HepG2 (cell line): ENCODE data around the gene SERPINF2. TPM values are rescaled to one million over a fixed set of nuclear protein-coding genes. Genes with fewer than 3 reads are reported as not detected.

Experiments used
- ATAC-seq: fragments of 200-7000 bp; cut with Tn5 transposase; 3 replicates; pipeline ENCODE4 v1.9.1; 2020; ENCODE audit warnings: mild to moderate bottlenecking, moderate library complexity
- BruUV-seq: library from RNA; stranded (reverse); fragments of 400-500 nt; replicated peaks from 2 replicates; lab custom pipeline; 2021; lab: Mats Ljungman, UMichigan
- CTCF ChIA-PET: fragments of 300-600 bp; formaldehyde crosslinking; extraction: SDS; loops from one replicate; lab custom pipeline; 2021; ENCODE audit warnings: low total read pairs, inconsistent platforms, low intra/inter-chr PET ratio; lab: Yijun Ruan, JAX
- POLR2A ChIA-PET: fragments of 350-600 bp; sonication (Branson Sonifier 250); formaldehyde crosslinking; loops from one replicate; lab custom pipeline; 2020; ENCODE audit warnings: antibody characterized with exemption, inconsistent platforms; lab: Yijun Ruan, JAX
- DNase-seq: peaks from one replicate; pipeline ENCODE4 v3.0.0-alpha.2; 2015; ENCODE audit warnings: low spot score
- FAIRE-seq: peaks from 3 replicates; lab custom pipeline; 2011; peaks lifted over from hg19 to GRCh38; lab: Jason Lieb, UNC
- H2AFZ ChIP-seq: one replicate; pipeline ENCODE4 v1.6.1; 2011; ENCODE audit warnings: low read length, inconsistent platforms
- H3K27ac ChIP-seq: fragments of 300-600 bp; 3 replicates; pipeline ENCODE4 v1.8.0; 2011; ENCODE audit warnings: mixed run types, mild to moderate bottlenecking, mixed read lengths, low read length, inconsistent platforms; ENCODE audit not compliant: insufficient read depth; ENCODE audit errors: extremely low read length
- H3K27me3 ChIP-seq, 2 experiments: fragments of 200-600 bp in 1 of 2; 2 replicates in 1 of 2; 3 replicates in 1 of 2; pipeline versions ENCODE4 v1.6.0 to v1.8.0; 2011; ENCODE audit warnings: low read length in 2 of 2, mild to moderate bottlenecking in 2 of 2, moderate library complexity in 2 of 2, inconsistent platforms in 1 of 2; ENCODE audit not compliant: insufficient read depth in 2 of 2, control insufficient read depth in 1 of 2
- H3K36me3 ChIP-seq, 2 experiments: fragments of 200-600 bp in 1 of 2; replicated peaks in 1 of 2; 2 replicates in 1 of 2; 3 replicates in 1 of 2; pipeline versions ENCODE4 v1.5.1 to v1.8.0; 2011; ENCODE audit warnings: low read length in 2 of 2, inconsistent platforms in 1 of 2; ENCODE audit not compliant: insufficient read depth in 2 of 2, control insufficient read depth in 1 of 2
- H3K4me1 ChIP-seq: 2 replicates; pipeline ENCODE4 v1.5.1; 2012; ENCODE audit warnings: low read length, inconsistent platforms; ENCODE audit not compliant: insufficient read depth
- H3K4me2 ChIP-seq: 2 replicates; pipeline ENCODE4 v1.6.0; 2011; ENCODE audit warnings: low read depth, low read length, inconsistent platforms
- H3K4me3 ChIP-seq, 3 experiments: fragments of 200-600 bp in 1 of 3; sonication (generic), shearing (Covaris generic) in 1 of 3; replicated peaks in 1 of 3; 2 replicates each; pipeline ENCODE4 v1.5.1; 2011 to 2016; ENCODE audit warnings: low read length in 3 of 3, inconsistent platforms in 2 of 3, low read depth in 2 of 3, mild to moderate bottlenecking in 2 of 3, control low read depth in 1 of 3, mixed read lengths in 1 of 3; ENCODE audit not compliant: insufficient read depth in 1 of 3
- H3K79me2 ChIP-seq: one replicate; pipeline ENCODE4 v1.6.1; 2011; ENCODE audit warnings: low read length, inconsistent platforms; ENCODE audit not compliant: insufficient read depth
- H3K9ac ChIP-seq: 2 replicates; pipeline ENCODE4 v1.6.0; 2011; ENCODE audit warnings: mild to moderate bottlenecking, low read depth, low read length, inconsistent platforms; ENCODE audit not compliant: insufficient read depth
- H3K9me3 ChIP-seq: 2 replicates; pipeline ENCODE4 v1.5.1; 2012; ENCODE audit warnings: mild to moderate bottlenecking, low read length
- H4K20me1 ChIP-seq: 2 replicates; pipeline ENCODE4 v1.6.0; 2011; ENCODE audit warnings: inconsistent platforms, mild to moderate bottlenecking, low read length, moderate library complexity; ENCODE audit not compliant: insufficient read depth
- ELF3 ChIP-seq: IDR thresholded peaks from 2 replicates; pipeline ENCODE4 v1.6.1; 2016; ENCODE audit warnings: missing genetic modification reagents, missing compliant biosample characterization
- POLR2A ChIP-seq, 2 experiments: IDR thresholded peaks; 2 replicates each; pipeline ENCODE4 v1.6.1; 2011; ENCODE audit warnings: low read depth in 2 of 2, low read length in 2 of 2, mild to moderate bottlenecking in 1 of 2, moderate library complexity in 1 of 2; ENCODE audit not compliant: insufficient read depth in 1 of 2
- RBM22 ChIP-seq: fragments of 200-400 bp; formaldehyde crosslinking; optimal IDR thresholded peaks from 2 replicates; pipeline ENCODE3; 2017; ENCODE audit warnings: mild to moderate bottlenecking, low read length, moderate library complexity
- ZBTB20 ChIP-seq: sonication (generic); formaldehyde crosslinking; IDR thresholded peaks from 2 replicates; pipeline ENCODE4 v1.8.1; 2023; ENCODE audit warnings: missing genetic modification reagents, low read depth, mild to moderate bottlenecking, borderline replicate concordance
- WGBS: methylation state at CpG from one replicate; pipeline ENCODE4 v1.1.6; 2017; ENCODE audit warnings: low lambda C conversion rate; 5-methylcytosine and 5-hydroxymethylcytosine counted together
- in situ Hi-C: cut with HindIII; loops from 2 replicates; pipeline ENCODE4 v1.10.0; 2017; ENCODE audit warnings: low pct_unique_long_range_greater_than_20kb; ENCODE audit not compliant: extremely low pct_ligation_motif_present
- intact Hi-C: fragments of 100-400 bp; cut with micrococcal nuclease; formaldehyde crosslinking; loops from one replicate; pipeline ENCODE4 v1.10.0; 2022; ENCODE audit not compliant: unreplicated experiment
- polyA plus RNA-seq, 8 experiments: library from polyadenylated mRNA; depleted of rRNA in 3 of 8; stranded (reverse) in 7 of 8; unstranded in 1 of 8; fragments of >200 nt; fragmentation: Illumina TruSeq in 4 of 8; extraction: Trizol in 4 of 8; gene quantifications; 2 replicates each; pipeline versions ENCODE4 v1.2.1 to v1.2.3, GENCODE V29; 2011 to 2016; ENCODE audit warnings: low read depth in 4 of 8, missing spikeins in 1 of 8, mixed read lengths in 1 of 8; ENCODE audit not compliant: insufficient read depth in 1 of 8
- total RNA-seq, 5 experiments: library from RNA; depleted of rRNA; stranded (reverse); fragments of >200 nt; fragmentation: Illumina TruSeq; extraction: Trizol; gene quantifications; 2 replicates each; pipeline ENCODE4 v1.2.3, GENCODE V29; 2016; ENCODE audit warnings: low read depth in 1 of 5
- TF ChIP-seq, protein P1 (sequence below): sonication (generic); formaldehyde crosslinking; IDR thresholded peaks from 2 replicates; pipeline ENCODE4 v1.5.0; 2020; ENCODE audit warnings: mild to moderate bottlenecking, missing genetic modification reagents, borderline replicate concordance

The SERPINF2 gene
- total and polyA plus RNA-seq, 2 of the 13 experiments (the other 11 are each of a cell fraction or from before 2014, with no cell fraction given) = 309 to 548 TPM

DNA sequence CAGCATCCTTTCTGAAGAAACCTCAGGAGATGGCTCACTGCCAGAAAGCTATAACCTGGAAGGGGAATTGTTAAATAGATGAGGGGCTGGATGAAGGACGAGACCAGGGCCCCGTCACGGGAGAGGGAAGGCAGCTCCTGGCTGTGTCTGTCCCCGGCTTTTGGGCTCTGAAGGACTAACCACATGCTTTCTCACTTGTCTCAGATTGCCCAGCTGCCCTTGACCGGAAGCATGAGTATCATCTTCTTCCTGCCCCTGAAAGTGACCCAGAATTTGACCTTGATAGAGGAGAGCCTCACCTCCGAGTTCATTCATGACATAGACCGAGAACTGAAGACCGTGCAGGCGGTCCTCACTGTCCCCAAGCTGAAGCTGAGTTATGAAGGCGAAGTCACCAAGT, 33.7 kb downstream of the SERPINF2 start:
- H3K4me3 ChIP-seq = no peak overlapping the region
- no peak overlapping the region for H3K4me2 ChIP-seq
- 0 out of 2 replicates have a peak, but pooled peaks cover 2% of the 10 kb centered on the region for H4K20me1 ChIP-seq
- no peaks in the 10 kb centered on the region for H3K9me3 ChIP-seq
- H3K27me3 ChIP-seq = no peaks in the 10 kb centered on the region
- no TSS peak for BruUV-seq
- intact Hi-C loops = no loop called here
- in situ Hi-C loops = no loop called here
- ATAC-seq = no peak
- H3K79me2 ChIP-seq = no peaks in the 10 kb centered on the region
- 95% methylated on average over 9 of the region's 10 CpGs for WGBS
- H2AFZ ChIP-seq = no peak overlapping the region
- ChIA-PET CTCF (no interaction called here), POLR2A (interaction anchor here (1.5 to 4.2 kb wide), 5 partner anchors 13 to 63 kb away, joined by 3 to 42 read pairs (median 7); partner anchors contain the start of gene SERPINF1)
- H3K27ac ChIP-seq = no peak overlapping the region
- no peak for DNase-seq
- H3K36me3 ChIP-seq = peaks cover 39 to 61% of the 10 kb centered on the region in 2 experiments
- TF ChIP-seq ZBTB20 (CRISPR knock-in tag) = no peak
- TF ChIP-seq ELF3 (CRISPR knock-in tag) = no peak
- TF ChIP-seq, protein P1, sequence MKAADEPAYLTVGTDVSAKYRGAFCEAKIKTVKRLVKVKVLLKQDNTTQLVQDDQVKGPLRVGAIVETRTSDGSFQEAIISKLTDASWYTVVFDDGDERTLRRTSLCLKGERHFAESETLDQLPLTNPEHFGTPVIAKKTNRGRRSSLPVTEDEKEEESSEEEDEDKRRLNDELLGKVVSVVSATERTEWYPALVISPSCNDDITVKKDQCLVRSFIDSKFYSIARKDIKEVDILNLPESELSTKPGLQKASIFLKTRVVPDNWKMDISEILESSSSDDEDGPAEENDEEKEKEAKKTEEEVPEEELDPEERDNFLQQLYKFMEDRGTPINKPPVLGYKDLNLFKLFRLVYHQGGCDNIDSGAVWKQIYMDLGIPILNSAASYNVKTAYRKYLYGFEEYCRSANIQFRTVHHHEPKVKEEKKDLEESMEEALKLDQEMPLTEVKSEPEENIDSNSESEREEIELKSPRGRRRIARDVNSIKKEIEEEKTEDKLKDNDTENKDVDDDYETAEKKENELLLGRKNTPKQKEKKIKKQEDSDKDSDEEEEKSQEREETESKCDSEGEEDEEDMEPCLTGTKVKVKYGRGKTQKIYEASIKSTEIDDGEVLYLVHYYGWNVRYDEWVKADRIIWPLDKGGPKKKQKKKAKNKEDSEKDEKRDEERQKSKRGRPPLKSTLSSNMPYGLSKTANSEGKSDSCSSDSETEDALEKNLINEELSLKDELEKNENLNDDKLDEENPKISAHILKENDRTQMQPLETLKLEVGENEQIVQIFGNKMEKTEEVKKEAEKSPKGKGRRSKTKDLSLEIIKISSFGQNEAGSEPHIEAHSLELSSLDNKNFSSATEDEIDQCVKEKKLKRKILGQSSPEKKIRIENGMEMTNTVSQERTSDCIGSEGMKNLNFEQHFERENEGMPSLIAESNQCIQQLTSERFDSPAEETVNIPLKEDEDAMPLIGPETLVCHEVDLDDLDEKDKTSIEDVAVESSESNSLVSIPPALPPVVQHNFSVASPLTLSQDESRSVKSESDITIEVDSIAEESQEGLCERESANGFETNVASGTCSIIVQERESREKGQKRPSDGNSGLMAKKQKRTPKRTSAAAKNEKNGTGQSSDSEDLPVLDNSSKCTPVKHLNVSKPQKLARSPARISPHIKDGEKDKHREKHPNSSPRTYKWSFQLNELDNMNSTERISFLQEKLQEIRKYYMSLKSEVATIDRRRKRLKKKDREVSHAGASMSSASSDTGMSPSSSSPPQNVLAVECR (CRISPR knock-in tag) = no peak
- TF ChIP-seq POLR2A (IDR thresholded peaks at IDR 0.05; ENCODE audit: insufficient read depth in 1 of 2, low read depth in 2 of 2, low read length in 2 of 2) = peak in 1 of 2 experiments; percentile 23; a peak in 2 of 4 replicates
- peak; percentile 10 for TF ChIP-seq RBM22
- no peaks in the 10 kb centered on the region for H3K4me1 ChIP-seq
- no peak for FAIRE-seq
- H3K9ac ChIP-seq = no peak overlapping the region
